Mesenchymal stem cell (in vitro differentiated cells and primary cell): ENCODE results near the gene VSX1.

ENCODE experiments used
- DNase-seq: peaks from one replicate; pipeline ENCODE4 v3.0.0-alpha.2; 2013
- H2AFZ ChIP-seq: one replicate; pipeline ENCODE4 v1.6.1; 2013; ENCODE audit warnings: low read depth, mild to moderate bottlenecking, control low read depth, inconsistent platforms, low read length, moderate library complexity
- H2AK5ac ChIP-seq: 2 replicates; pipeline ENCODE4 v1.6.1; 2013; ENCODE audit warnings: low read length, moderate library complexity, mild to moderate bottlenecking, inconsistent platforms; ENCODE audit not compliant: severe bottlenecking
- H2BK120ac ChIP-seq: one replicate; pipeline ENCODE4 v1.6.1; 2013; ENCODE audit warnings: low read depth, mild to moderate bottlenecking, inconsistent platforms, low read length, moderate library complexity
- H2BK12ac ChIP-seq, 2 experiments: one replicate each; pipeline ENCODE4 v1.6.1; 2013; ENCODE audit warnings: inconsistent platforms in 2 of 2, low read length in 2 of 2, mild to moderate bottlenecking in 2 of 2, moderate library complexity in 2 of 2, control low read depth in 1 of 2
- H2BK15ac ChIP-seq: one replicate; pipeline ENCODE4 v1.6.1; 2013; ENCODE audit warnings: mild to moderate bottlenecking, low read depth, inconsistent platforms; ENCODE audit not compliant: poor library complexity, severe bottlenecking
- H2BK5ac ChIP-seq: 2 replicates; pipeline ENCODE4 v1.6.1; 2013; ENCODE audit warnings: low read depth, mild to moderate bottlenecking, low read length, control low read depth, inconsistent platforms; ENCODE audit not compliant: poor library complexity, severe bottlenecking
- H3K14ac ChIP-seq, 2 experiments: one replicate each; pipeline ENCODE4 v1.6.1; 2013; ENCODE audit warnings: inconsistent platforms in 2 of 2, low read length in 2 of 2, control low read depth in 1 of 2, mild to moderate bottlenecking in 1 of 2, moderate library complexity in 1 of 2
- H3K18ac ChIP-seq, 2 experiments: one replicate each; pipeline ENCODE4 v1.6.1; 2013; ENCODE audit warnings: inconsistent platforms in 2 of 2, low read length in 2 of 2, control low read depth in 1 of 2, low read depth in 1 of 2, mild to moderate bottlenecking in 1 of 2
- H3K23ac ChIP-seq, 2 experiments: one replicate each; pipeline ENCODE4 v1.6.1; 2013; ENCODE audit warnings: inconsistent platforms in 2 of 2, low read length in 2 of 2, mild to moderate bottlenecking in 2 of 2, moderate library complexity in 2 of 2, control low read depth in 1 of 2
- H3K27ac ChIP-seq: 2 replicates; pipeline ENCODE4 v1.5.1; 2013; ENCODE audit warnings: mild to moderate bottlenecking, moderate library complexity, low read length, control low read depth, inconsistent platforms; ENCODE audit not compliant: poor library complexity, severe bottlenecking
- H3K27me3 ChIP-seq, 2 experiments: 2 replicates each; pipeline versions ENCODE4 v1.6.1 to v1.7.0; 2013; ENCODE audit warnings: low read length in 2 of 2, mild to moderate bottlenecking in 2 of 2, moderate library complexity in 2 of 2, control low read depth in 1 of 2, inconsistent platforms in 1 of 2; ENCODE audit not compliant: control insufficient read depth in 1 of 2, insufficient read depth in 1 of 2
- H3K36me3 ChIP-seq, 2 experiments: 2 replicates each; pipeline versions ENCODE4 v1.6.1 to v1.7.0; 2013; ENCODE audit warnings: low read length in 2 of 2, control low read depth in 1 of 2, inconsistent platforms in 1 of 2, low read depth in 1 of 2, mild to moderate bottlenecking in 1 of 2; ENCODE audit not compliant: insufficient read depth in 2 of 2, control insufficient read depth in 1 of 2
- H3K4ac ChIP-seq, 2 experiments: one replicate each; pipeline ENCODE4 v1.6.1; 2013; ENCODE audit warnings: inconsistent platforms in 2 of 2, low read length in 2 of 2, mild to moderate bottlenecking in 2 of 2, moderate library complexity in 2 of 2, control low read depth in 1 of 2, low read depth in 1 of 2
- H3K4me1 ChIP-seq: 2 replicates; pipeline ENCODE4 v1.6.1; 2013; ENCODE audit warnings: low read depth, low read length, control low read depth; ENCODE audit not compliant: control insufficient read depth, insufficient read depth
- H3K4me2 ChIP-seq: 2 replicates; pipeline ENCODE4 v1.6.1; 2013; ENCODE audit warnings: low read length, mild to moderate bottlenecking, inconsistent platforms; ENCODE audit not compliant: poor library complexity, severe bottlenecking
- H3K4me3 ChIP-seq, 2 experiments: 2 replicates each; pipeline versions ENCODE4 v1.5.1 to v1.7.0; 2013; ENCODE audit warnings: low read length in 2 of 2, mild to moderate bottlenecking in 2 of 2, control low read depth in 1 of 2, low read depth in 1 of 2; ENCODE audit not compliant: insufficient read depth in 1 of 2
- H3K79me1 ChIP-seq: replicated peaks from 2 replicates; pipeline ENCODE4 v1.6.1; 2013; ENCODE audit warnings: mild to moderate bottlenecking, control low read depth, low read length, inconsistent platforms; ENCODE audit not compliant: poor library complexity, severe bottlenecking
- H3K9ac ChIP-seq: 2 replicates; pipeline ENCODE4 v1.7.0; 2013; ENCODE audit warnings: mild to moderate bottlenecking, low read length, moderate library complexity
- H3K9me3 ChIP-seq: 2 replicates; pipeline ENCODE4 v1.7.0; 2013; ENCODE audit warnings: mild to moderate bottlenecking, low read length; ENCODE audit not compliant: control insufficient read depth
- H4K8ac ChIP-seq: one replicate; pipeline ENCODE4 v1.6.1; 2013; ENCODE audit warnings: inconsistent platforms, mild to moderate bottlenecking, low read length, moderate library complexity
- H4K91ac ChIP-seq: one replicate; pipeline ENCODE4 v1.6.1; 2013; ENCODE audit warnings: mild to moderate bottlenecking, low read length, inconsistent platforms
- WGBS: methylation state at CpG from one replicate; pipeline ENCODE4 v1.1.7; 2013; ENCODE audit warnings: mixed read lengths; 5-methylcytosine and 5-hydroxymethylcytosine counted together

Gene VSX1

GRCh38 chr20:25103526-25103925, 21.6 kb upstream of the VSX1 start:
- no peak overlapping the region for H4K8ac ChIP-seq
- no peak overlapping the region for H3K23ac ChIP-seq
- H2BK5ac ChIP-seq: no peak overlapping the region
- H3K14ac ChIP-seq: no peak overlapping the region
- no peak overlapping the region for H3K4me2 ChIP-seq
- H4K91ac ChIP-seq: no peak overlapping the region
- no peak overlapping the region for H2BK12ac ChIP-seq
- no peak overlapping the region for H2AFZ ChIP-seq
- no peak overlapping the region for H3K27ac ChIP-seq
- no peak overlapping the region for H2AK5ac ChIP-seq
- H3K4me1 ChIP-seq: no peaks in the 10 kb centered on the region
- 91% methylated on average over 3 of the region's 3 CpGs for WGBS
- H3K4ac ChIP-seq: no peak overlapping the region
- no peak for DNase-seq
- H3K27me3 ChIP-seq: peaks cover 41 to 56% of the 10 kb centered on the region in 2 experiments
- no peaks in the 10 kb centered on the region for H3K9me3 ChIP-seq
- H3K9ac ChIP-seq: no peak overlapping the region
- H2BK15ac ChIP-seq: no peak overlapping the region
- H3K79me1 ChIP-seq: no peaks in the 10 kb centered on the region
- no peak overlapping the region for H3K4me3 ChIP-seq
- H3K18ac ChIP-seq: no peak overlapping the region
- H2BK120ac ChIP-seq: no peak overlapping the region
- H3K36me3 ChIP-seq: no peaks in the 10 kb centered on the region

- Histone ChIP-seq H3K79me1 (no peaks in the 10 kb centered on the region), H3K4ac (no peak overlapping the region), H2BK15ac (no peak overlapping the region), H3K27me3 (peaks cover 41 to 72% of the 10 kb centered on the region in 2 experiments), H4K91ac (no peak overlapping the region), H2AFZ (no peak overlapping the region), H3K4me2 (no peak overlapping the region), H3K27ac (no peak overlapping the region), H3K36me3 (no peaks in the 10 kb centered on the region), H3K4me1 (no peaks in the 10 kb centered on the region), H3K23ac (no peak overlapping the region), H2BK120ac (no peak overlapping the region), H2AK5ac (no peak overlapping the region), H3K9ac (no peak overlapping the region), H4K8ac (no peak overlapping the region), H3K14ac (no peak overlapping the region), H3K18ac (no peak overlapping the region), H3K4me3 (no peak overlapping the region), H2BK12ac (no peak overlapping the region), H2BK5ac (no peak overlapping the region), H3K9me3 (no peaks in the 10 kb centered on the region)
- WGBS: 75% methylated on average over 2 of the region's 3 CpGs
- no peak for DNase-seq
Measured at GRCh38 chr20:25100914-25101313, 19.0 kb upstream of the VSX1 start.

DNA sequence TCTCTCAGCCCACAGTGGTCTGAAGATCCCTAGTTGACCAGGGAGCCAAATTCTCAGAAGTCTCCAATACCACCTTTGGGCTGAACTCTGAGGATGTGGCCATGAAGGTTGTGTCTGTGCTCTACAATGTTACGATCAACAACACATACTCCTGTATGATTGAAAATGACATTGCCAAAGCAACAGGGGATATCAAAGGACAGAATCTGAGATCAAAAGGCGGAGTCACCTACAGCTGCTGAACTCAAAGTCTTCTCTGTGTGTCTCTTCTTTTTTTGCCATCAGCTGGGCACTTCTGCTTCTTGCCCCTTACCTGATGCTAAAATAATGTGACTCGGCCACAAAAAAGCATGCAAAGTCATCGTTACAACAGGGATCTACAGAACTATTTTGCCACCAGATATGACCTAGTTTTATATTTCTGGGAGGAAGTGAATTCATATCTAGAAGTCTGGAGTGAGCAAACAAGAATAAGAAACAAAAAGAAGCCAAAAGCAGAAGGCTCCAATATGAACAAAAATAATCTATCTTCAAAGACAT, 17.7 kb upstream of the VSX1 start:
- no peak overlapping the region for H3K9ac ChIP-seq
- H2BK12ac ChIP-seq: no peak overlapping the region
- H3K4ac ChIP-seq: no peak overlapping the region
- H3K4me1 ChIP-seq: no peaks in the 10 kb centered on the region
- H2AK5ac ChIP-seq: no peak overlapping the region
- H4K8ac ChIP-seq: no peak overlapping the region
- no peak overlapping the region for H3K27ac ChIP-seq
- no peak overlapping the region for H4K91ac ChIP-seq
- no peak overlapping the region for H2BK120ac ChIP-seq
- H3K14ac ChIP-seq: no peak overlapping the region
- no peak overlapping the region for H3K4me3 ChIP-seq
- H2BK5ac ChIP-seq: no peak overlapping the region
- H3K27me3 ChIP-seq: peaks cover 37 to 75% of the 10 kb centered on the region in 2 experiments
- H2BK15ac ChIP-seq: no peak overlapping the region
- no peak for DNase-seq
- 75% methylated on average over 2 of the region's 4 CpGs for WGBS
- H3K18ac ChIP-seq: no peak overlapping the region
- no peak overlapping the region for H3K4me2 ChIP-seq
- H3K23ac ChIP-seq: no peak overlapping the region
- no peaks in the 10 kb centered on the region for H3K36me3 ChIP-seq
- H3K79me1 ChIP-seq: no peaks in the 10 kb centered on the region
- no peaks in the 10 kb centered on the region for H3K9me3 ChIP-seq
- no peak overlapping the region for H2AFZ ChIP-seq

GRCh38 chr20:25097498-25097897, 15.6 kb upstream of the VSX1 start:
- Histone ChIP-seq H3K9ac (no peak overlapping the region), H3K18ac (no peak overlapping the region), H3K4me3 (no peak overlapping the region), H3K14ac (no peak overlapping the region), H3K9me3 (no peaks in the 10 kb centered on the region), H3K27ac (no peak overlapping the region), H3K4me1 (no peaks in the 10 kb centered on the region), H2BK15ac (no peak overlapping the region), H2BK120ac (no peak overlapping the region), H4K91ac (no peak overlapping the region), H3K23ac (no peak overlapping the region), H3K36me3 (no peaks in the 10 kb centered on the region), H2AFZ (no peak overlapping the region), H3K79me1 (no peaks in the 10 kb centered on the region), H2BK12ac (no peak overlapping the region), H2BK5ac (no peak overlapping the region), H3K27me3 (peaks cover 19 to 61% of the 10 kb centered on the region in 2 experiments), H3K4me2 (no peak overlapping the region), H3K4ac (no peak overlapping the region), H2AK5ac (no peak overlapping the region), H4K8ac (no peak overlapping the region)
- WGBS: 15% methylated on average over 2 of the region's 2 CpGs
- no peak for DNase-seq
